ENCODE results near the gene AURKAIP1.

The AURKAIP1 gene

GRCh38 chr1:1356166-1356795 is 18.7 kb downstream of the AURKAIP1 start:
- Histone ChIP-seq H3K36me3 (peaks cover 31% of the 10 kb centered on the region), H3K27ac (no peak overlapping the region), H3K4me3 (ENCODE audit: low read depth, low read length) (peak overlapping the region; percentile 86), H3K27me3 (ENCODE audit: insufficient read depth, low read depth, severe bottlenecking) (no peaks in the 10 kb centered on the region), H3K9me3 (ENCODE audit: severe bottlenecking) (no peaks in the 10 kb centered on the region)
- DNase-seq, result no peak
- TF ChIP-seq CTCF (IDR thresholded peaks at IDR 0.05; ENCODE audit: low read depth, low read length), result no peak

- Histone ChIP-seq H3K27ac (no peak overlapping the region), H3K4me3 (ENCODE audit: low read depth, low read length) (no peak overlapping the region), H3K9me3 (ENCODE audit: severe bottlenecking) (no peaks in the 10 kb centered on the region), H3K36me3 (peaks cover 31% of the 10 kb centered on the region), H3K27me3 (ENCODE audit: insufficient read depth, low read depth, severe bottlenecking) (no peaks in the 10 kb centered on the region)
- DNase-seq, result no peak
- no peak for TF ChIP-seq CTCF (IDR thresholded peaks at IDR 0.05; ENCODE audit: low read depth, low read length)
Observed at GRCh38 chr1:1355416-1355815, 19.6 kb downstream of the AURKAIP1 start.

- DNase-seq, result no peak
- Histone ChIP-seq H3K4me3 (ENCODE audit: low read depth, low read length) (no peak overlapping the region), H3K36me3 (peaks cover 31% of the 10 kb centered on the region), H3K27ac (peak overlapping the region; percentile 73), H3K27me3 (ENCODE audit: insufficient read depth, low read depth, severe bottlenecking) (no peaks in the 10 kb centered on the region), H3K9me3 (ENCODE audit: severe bottlenecking) (no peaks in the 10 kb centered on the region)
- no peak for TF ChIP-seq CTCF (IDR thresholded peaks at IDR 0.05; ENCODE audit: low read depth, low read length)
Observed at GRCh38 chr1:1354271-1355247, 20.4 kb downstream of the AURKAIP1 start.

GRCh38 chr1:1353389-1354151 is 21.4 kb downstream of the AURKAIP1 start:
- H3K36me3 ChIP-seq, result peaks cover 31% of the 10 kb centered on the region
- no peak for DNase-seq
- H3K9me3 ChIP-seq (ENCODE audit: severe bottlenecking), result no peaks in the 10 kb centered on the region
- no peak overlapping the region for H3K4me3 ChIP-seq (ENCODE audit: low read depth, low read length)
- H3K27me3 ChIP-seq (ENCODE audit: insufficient read depth, low read depth, severe bottlenecking), result no peaks in the 10 kb centered on the region
- H3K27ac ChIP-seq, result peak overlapping the region; percentile 73
- no peak for TF ChIP-seq CTCF (IDR thresholded peaks at IDR 0.05; ENCODE audit: low read depth, low read length)

- peaks cover 31% of the 10 kb centered on the region for H3K36me3 ChIP-seq
- H3K4me3 ChIP-seq (ENCODE audit: low read depth, low read length), result no peak overlapping the region
- DNase-seq, result no peak
- no peaks in the 10 kb centered on the region for H3K27me3 ChIP-seq (ENCODE audit: insufficient read depth, low read depth, severe bottlenecking)
- no peaks in the 10 kb centered on the region for H3K9me3 ChIP-seq (ENCODE audit: severe bottlenecking)
- TF ChIP-seq CTCF (IDR thresholded peaks at IDR 0.05; ENCODE audit: low read depth, low read length), result no peak
- H3K27ac ChIP-seq, result peak overlapping the region; percentile 73
Observed at GRCh38 chr1:1352786-1353388, 22.1 kb downstream of the AURKAIP1 start.

Measured in WERI-Rb-1 (cell line).